ENCODE measurements around the gene LRRC4C.

LRRC4C gene

DNA sequence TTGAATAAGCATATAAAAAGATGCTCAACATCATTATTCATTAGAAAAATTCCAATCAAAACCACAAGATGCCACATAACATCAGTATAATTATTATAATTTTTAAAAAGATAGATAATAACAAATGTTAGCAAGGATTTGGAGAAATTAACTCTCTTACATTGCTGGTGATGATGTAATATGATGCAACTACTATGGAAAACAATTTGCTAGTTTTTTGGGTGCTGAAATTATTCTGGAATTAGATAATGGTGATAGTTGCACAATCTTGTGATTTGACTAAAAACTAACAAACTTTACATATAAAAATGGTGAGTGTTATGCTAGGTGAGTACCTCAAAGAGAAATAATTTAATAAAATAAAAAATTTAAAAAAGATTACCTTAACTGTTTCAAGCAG, 412.2 kb downstream of the LRRC4C start:
- ChIA-PET POLR2A (ENCODE audit: low non-redundant PET) (no interaction called here), CTCF (no interaction called here)
- TF ChIP-seq, protein P1, sequence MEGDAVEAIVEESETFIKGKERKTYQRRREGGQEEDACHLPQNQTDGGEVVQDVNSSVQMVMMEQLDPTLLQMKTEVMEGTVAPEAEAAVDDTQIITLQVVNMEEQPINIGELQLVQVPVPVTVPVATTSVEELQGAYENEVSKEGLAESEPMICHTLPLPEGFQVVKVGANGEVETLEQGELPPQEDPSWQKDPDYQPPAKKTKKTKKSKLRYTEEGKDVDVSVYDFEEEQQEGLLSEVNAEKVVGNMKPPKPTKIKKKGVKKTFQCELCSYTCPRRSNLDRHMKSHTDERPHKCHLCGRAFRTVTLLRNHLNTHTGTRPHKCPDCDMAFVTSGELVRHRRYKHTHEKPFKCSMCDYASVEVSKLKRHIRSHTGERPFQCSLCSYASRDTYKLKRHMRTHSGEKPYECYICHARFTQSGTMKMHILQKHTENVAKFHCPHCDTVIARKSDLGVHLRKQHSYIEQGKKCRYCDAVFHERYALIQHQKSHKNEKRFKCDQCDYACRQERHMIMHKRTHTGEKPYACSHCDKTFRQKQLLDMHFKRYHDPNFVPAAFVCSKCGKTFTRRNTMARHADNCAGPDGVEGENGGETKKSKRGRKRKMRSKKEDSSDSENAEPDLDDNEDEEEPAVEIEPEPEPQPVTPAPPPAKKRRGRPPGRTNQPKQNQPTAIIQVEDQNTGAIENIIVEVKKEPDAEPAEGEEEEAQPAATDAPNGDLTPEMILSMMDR (conservative IDR thresholded peaks at IDR 0.05; ENCODE audit: low read depth) = no peak
- no peak for DNase-seq (ENCODE audit: low spot score)
- no peak overlapping the region for H3K27ac ChIP-seq

GRCh38 chr11:41045266-41045665, 414.2 kb downstream of the LRRC4C start:
- POLR2A ChIA-PET (ENCODE audit: low non-redundant PET) = no interaction called here
- TF ChIP-seq, protein P1 (conservative IDR thresholded peaks at IDR 0.05; ENCODE audit: low read depth) = no peak
- no peak for DNase-seq (ENCODE audit: low spot score)
- H3K27ac ChIP-seq = no peak overlapping the region
- CTCF ChIA-PET = no interaction called here

DNA sequence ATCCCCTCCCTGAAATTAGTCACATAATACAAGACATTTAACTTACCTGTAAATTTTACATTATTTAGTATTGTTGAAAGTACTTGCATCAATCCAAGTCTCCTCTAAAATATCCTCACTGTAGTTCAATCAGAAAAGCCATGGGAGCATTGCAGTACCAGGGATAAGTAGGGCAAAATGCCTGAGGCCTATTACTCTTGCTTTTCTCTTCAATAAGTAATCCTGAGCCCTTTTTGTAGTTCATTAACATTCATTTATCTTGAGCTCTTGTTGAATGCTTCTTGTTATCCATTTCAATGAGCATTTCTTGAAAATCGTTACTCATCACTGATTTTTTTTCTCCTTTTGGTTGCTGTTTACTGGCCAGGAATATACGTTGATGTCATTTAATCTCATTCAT, 414.7 kb downstream of the LRRC4C start:
- CTCF ChIA-PET = no interaction called here
- TF ChIP-seq, protein P1 (conservative IDR thresholded peaks at IDR 0.05; ENCODE audit: low read depth) = no peak

GRCh38 chr11:41042688-41043087, 416.8 kb downstream of the LRRC4C start:
- DNase-seq (ENCODE audit: low spot score) = no peak
- no peak overlapping the region for H3K27ac ChIP-seq
- CTCF ChIA-PET = no interaction called here
- TF ChIP-seq, protein P1 (conservative IDR thresholded peaks at IDR 0.05; ENCODE audit: low read depth) = no peak
- POLR2A ChIA-PET (ENCODE audit: low non-redundant PET) = no interaction called here

More for the DNA sequence above, 414.7 kb downstream of the LRRC4C start:
- no peak overlapping the region for H3K27ac ChIP-seq
- DNase-seq (ENCODE audit: low spot score) = no peak
- POLR2A ChIA-PET (ENCODE audit: low non-redundant PET) = no interaction called here

DNA sequence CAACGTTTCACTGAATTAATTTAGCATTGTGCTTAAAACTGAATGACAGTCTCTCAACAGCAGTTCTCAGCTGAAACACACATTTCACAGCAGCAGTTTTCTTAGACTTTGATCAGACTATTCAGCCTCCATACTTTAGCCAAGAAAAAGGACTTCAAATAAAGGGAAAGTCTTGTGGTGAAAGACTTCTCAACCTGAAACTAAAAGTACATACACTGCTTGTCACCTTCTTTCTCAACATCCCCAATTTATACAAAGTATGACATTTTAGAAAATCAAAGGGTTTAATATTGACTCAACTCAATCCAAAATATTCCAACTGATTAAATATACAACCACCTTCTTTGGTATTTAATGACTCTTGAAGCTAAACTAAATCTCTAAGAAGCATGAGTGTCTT, 419.0 kb downstream of the LRRC4C start:
- CTCF ChIA-PET = interaction anchor here (0.7 kb wide), 1 partner anchor 67 kb away, joined by 3 read pairs; no protein-coding TSS in a partner anchor
- TF ChIP-seq, protein P1 (conservative IDR thresholded peaks at IDR 0.05; ENCODE audit: low read depth) = no peak
- no peak for DNase-seq (ENCODE audit: low spot score)
- POLR2A ChIA-PET (ENCODE audit: low non-redundant PET) = no interaction called here
- H3K27ac ChIP-seq = no peak overlapping the region

- POLR2A ChIA-PET (ENCODE audit: low non-redundant PET) = no interaction called here
- CTCF ChIA-PET = interaction anchor here (0.7 kb wide), 1 partner anchor 1217 kb away, joined by 5 read pairs; no protein-coding TSS in a partner anchor
- no peak overlapping the region for H3K27ac ChIP-seq
- no peak for DNase-seq (ENCODE audit: low spot score)
- TF ChIP-seq, protein P1 (conservative IDR thresholded peaks at IDR 0.05; ENCODE audit: low read depth) = no peak
Observed at GRCh38 chr11:41039592-41039991, 419.9 kb downstream of the LRRC4C start.
